ENCODE results near the gene GTF2A1L.

- TF ChIP-seq POLR2A (IDR thresholded peaks at IDR 0.05) (no peak), CTCF (IDR thresholded peaks at IDR 0.05) (no peak), POLR2AphosphoS5 (IDR thresholded peaks at IDR 0.05; ENCODE audit: insufficient read depth in 1 of 2, low read depth in 1 of 2) (no peak)
Measured at GRCh38 chr2:48709096-48710034, 91.7 kb downstream of the GTF2A1L start.
